ENCODE measurements around the gene PPIE. TPM values are rescaled to one million over a fixed set of nuclear protein-coding genes. Genes with fewer than 3 reads are reported as not detected.

Gene PPIE
- total RNA-seq, 1 experiment from 2014 or later: 36.3 TPM

DNA sequence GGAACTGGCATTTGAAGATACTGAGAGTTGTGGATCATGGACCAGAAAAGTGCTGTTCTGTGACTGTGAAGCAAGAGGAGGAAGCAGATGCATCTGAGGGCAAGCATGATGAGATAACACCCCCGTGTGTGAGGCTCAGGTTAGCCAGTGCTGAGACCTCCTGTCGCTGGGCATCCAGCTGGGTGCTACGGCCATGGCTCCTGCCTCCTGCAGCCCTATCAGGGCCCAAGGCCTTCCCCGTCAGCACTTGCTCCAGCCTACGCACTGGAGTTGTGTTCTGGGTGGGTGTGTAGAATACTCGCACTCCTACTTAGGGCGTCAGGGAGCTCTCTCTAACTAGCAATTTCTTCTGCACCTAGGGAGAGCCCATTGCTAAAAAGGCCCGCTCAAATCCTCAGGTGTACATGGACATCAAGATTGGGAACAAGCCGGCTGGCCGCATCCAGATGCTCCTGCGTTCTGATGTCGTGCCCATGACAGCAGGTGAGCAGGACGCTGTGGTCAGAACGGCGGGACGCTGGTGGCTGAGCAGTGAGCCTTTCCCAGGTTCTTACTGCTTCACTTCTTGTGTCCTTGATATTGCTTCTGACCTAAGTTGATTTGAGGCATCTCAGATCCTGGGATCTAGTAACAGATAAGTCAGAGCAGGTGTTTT, 6.5 kb downstream of the PPIE start:
- Histone ChIP-seq H2AK5ac (ENCODE audit: insufficient read length, low read length) (no peak overlapping the region), H2BK20ac (ENCODE audit: low read depth, low read length, poor library complexity, severe bottlenecking) (no peak overlapping the region), H3K4me2 (ENCODE audit: insufficient read depth, insufficient read length, low read length) (no peak overlapping the region), H3K4ac (ENCODE audit: low read depth, low read length) (no peak overlapping the region), H4K8ac (replicated peaks; ENCODE audit: insufficient read length, low read depth, low read length) (no peak overlapping the region), H2BK5ac (ENCODE audit: insufficient read length, low read length) (no peak overlapping the region), H4K20me1 (ENCODE audit: control insufficient read depth, insufficient read depth, insufficient read length) (no peaks in the 10 kb centered on the region), H3K18ac (ENCODE audit: insufficient read length, low read depth, low read length) (no peak overlapping the region), H2AFZ (ENCODE audit: low read length) (no peak overlapping the region), H4K91ac (ENCODE audit: insufficient read length, low read depth, low read length) (no peak overlapping the region), H2BK120ac (ENCODE audit: low read depth, low read length, poor library complexity, severe bottlenecking) (no peak overlapping the region), H4K5ac (ENCODE audit: insufficient read length, low read depth, low read length) (no peak overlapping the region), H3T11ph (ENCODE audit: low read length) (no peak overlapping the region), H3K9me3 (ENCODE audit: control insufficient read depth, low read depth, low read length) (no peaks in the 10 kb centered on the region), H3K14ac (ENCODE audit: insufficient read depth, low read length) (no peak overlapping the region), H3K79me2 (ENCODE audit: insufficient read depth, low read length) (no peaks in the 10 kb centered on the region), H3K23ac (ENCODE audit: insufficient read length, low read depth, low read length) (no peak overlapping the region), H2BK15ac (ENCODE audit: low read depth, low read length) (no peak overlapping the region), H3K56ac (ENCODE audit: insufficient read length, low read depth, low read length) (no peak overlapping the region), H2BK12ac (ENCODE audit: insufficient read length, low read depth, low read length) (no peak overlapping the region), H3K27ac (ENCODE audit: insufficient read length, low read depth, low read length) (no peak overlapping the region), H3K23me2 (ENCODE audit: insufficient read length, low read depth, low read length, poor library complexity, severe bottlenecking) (no peaks in the 10 kb centered on the region), H3K4me1 (ENCODE audit: insufficient read depth, low read length) (no peaks in the 10 kb centered on the region), H3K79me1 (ENCODE audit: insufficient read depth, low read depth, low read length, poor library complexity, severe bottlenecking) (no peaks in the 10 kb centered on the region), H3K27me3 (ENCODE audit: insufficient read depth, low read length) (no peaks in the 10 kb centered on the region), H3K9ac (ENCODE audit: extremely low read depth, insufficient read length, low read length) (no peak overlapping the region)
- TF ChIP-seq, protein P1, sequence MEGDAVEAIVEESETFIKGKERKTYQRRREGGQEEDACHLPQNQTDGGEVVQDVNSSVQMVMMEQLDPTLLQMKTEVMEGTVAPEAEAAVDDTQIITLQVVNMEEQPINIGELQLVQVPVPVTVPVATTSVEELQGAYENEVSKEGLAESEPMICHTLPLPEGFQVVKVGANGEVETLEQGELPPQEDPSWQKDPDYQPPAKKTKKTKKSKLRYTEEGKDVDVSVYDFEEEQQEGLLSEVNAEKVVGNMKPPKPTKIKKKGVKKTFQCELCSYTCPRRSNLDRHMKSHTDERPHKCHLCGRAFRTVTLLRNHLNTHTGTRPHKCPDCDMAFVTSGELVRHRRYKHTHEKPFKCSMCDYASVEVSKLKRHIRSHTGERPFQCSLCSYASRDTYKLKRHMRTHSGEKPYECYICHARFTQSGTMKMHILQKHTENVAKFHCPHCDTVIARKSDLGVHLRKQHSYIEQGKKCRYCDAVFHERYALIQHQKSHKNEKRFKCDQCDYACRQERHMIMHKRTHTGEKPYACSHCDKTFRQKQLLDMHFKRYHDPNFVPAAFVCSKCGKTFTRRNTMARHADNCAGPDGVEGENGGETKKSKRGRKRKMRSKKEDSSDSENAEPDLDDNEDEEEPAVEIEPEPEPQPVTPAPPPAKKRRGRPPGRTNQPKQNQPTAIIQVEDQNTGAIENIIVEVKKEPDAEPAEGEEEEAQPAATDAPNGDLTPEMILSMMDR (conservative IDR thresholded peaks at IDR 0.05): no peak
- H3K27me3 Mint-ChIP-seq (ENCODE audit: low read depth): no peaks in the 10 kb centered on the region
- no peaks in the 10 kb centered on the region for H3K9me3 Mint-ChIP-seq
- no peak overlapping the region for H3K4me3 Mint-ChIP-seq
- DNase-seq: no peak
- no peak overlapping the region for H3K27ac Mint-ChIP-seq
- H3K36me3 Mint-ChIP-seq (ENCODE audit: insufficient read depth in 1 of 3, low read depth in 3 of 3): peaks cover 22 to 83% (median 82%) of the 10 kb centered on the region in 3 experiments; a peak in 6 of 7 replicates
- WGBS (ENCODE audit: extremely low coverage, insufficient read length, low lambda C conversion rate): no CpG with 5 or more reads among the region's 16 CpGs
- H3K4me1 Mint-ChIP-seq: no peaks in the 10 kb centered on the region
